ENCODE results near the gene FRZB. TPM values are rescaled to one million over a fixed set of nuclear protein-coding genes. Genes with fewer than 3 reads are reported as not detected.

FRZB gene
- total RNA-seq, 1 experiment from 2014 or later: 0.08 TPM

DNA sequence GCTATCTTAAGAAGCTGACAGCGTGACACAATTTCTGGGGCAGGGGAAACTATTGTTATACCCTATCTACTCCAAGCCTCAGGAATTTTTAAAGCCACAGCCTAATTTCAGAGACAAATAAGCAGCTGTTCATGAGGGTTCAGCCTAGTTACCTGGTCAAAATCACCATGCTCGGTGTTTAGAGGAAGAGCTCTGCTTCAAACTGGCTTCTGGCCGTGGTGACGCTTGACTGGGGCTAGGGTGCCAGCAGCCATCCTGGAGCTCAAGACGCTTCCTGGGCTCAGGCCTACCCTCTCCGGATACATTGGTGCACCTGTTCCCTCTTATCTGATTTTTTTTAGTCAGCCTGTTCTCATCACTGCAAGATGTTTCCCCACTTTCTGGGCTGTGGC, 41.7 kb downstream of the FRZB start:
- DNase-seq (ENCODE audit: low read depth, low spot score) (no peak), ATAC-seq (no peak)
- ChIA-PET POLR2A (interaction anchor here (0.5 kb wide), 1 partner anchor 98 kb away, joined by 3 read pairs; no protein-coding TSS in a partner anchor), CTCF (no interaction called here)
- Histone ChIP-seq H3K27ac (ENCODE audit: low read length) (no peak overlapping the region), H3K9me3 (ENCODE audit: control insufficient read depth, insufficient read depth, low read depth, low read length) (no peaks in the 10 kb centered on the region), H3K36me3 (ENCODE audit: control insufficient read depth, insufficient read depth, low read length) (no peaks in the 10 kb centered on the region), H3K4me1 (ENCODE audit: control insufficient read depth, insufficient read depth, low read length) (no peaks in the 10 kb centered on the region), H3K27me3 (ENCODE audit: control insufficient read depth, insufficient read depth, low read length) (peaks cover 6% of the 10 kb centered on the region), H3K4me3 (ENCODE audit: low read depth in 2 of 2, low read length in 2 of 2) (no peak overlapping the region)
- in situ Hi-C loops (cut with HindIII; ENCODE audit: low pct_unique_long_range_greater_than_20kb, low sequenced_read_pairs) (no loop called here), intact Hi-C loops (cut with micrococcal nuclease; ENCODE audit: unreplicated experiment) (no loop called here)
- TF ChIP-seq, protein P1, sequence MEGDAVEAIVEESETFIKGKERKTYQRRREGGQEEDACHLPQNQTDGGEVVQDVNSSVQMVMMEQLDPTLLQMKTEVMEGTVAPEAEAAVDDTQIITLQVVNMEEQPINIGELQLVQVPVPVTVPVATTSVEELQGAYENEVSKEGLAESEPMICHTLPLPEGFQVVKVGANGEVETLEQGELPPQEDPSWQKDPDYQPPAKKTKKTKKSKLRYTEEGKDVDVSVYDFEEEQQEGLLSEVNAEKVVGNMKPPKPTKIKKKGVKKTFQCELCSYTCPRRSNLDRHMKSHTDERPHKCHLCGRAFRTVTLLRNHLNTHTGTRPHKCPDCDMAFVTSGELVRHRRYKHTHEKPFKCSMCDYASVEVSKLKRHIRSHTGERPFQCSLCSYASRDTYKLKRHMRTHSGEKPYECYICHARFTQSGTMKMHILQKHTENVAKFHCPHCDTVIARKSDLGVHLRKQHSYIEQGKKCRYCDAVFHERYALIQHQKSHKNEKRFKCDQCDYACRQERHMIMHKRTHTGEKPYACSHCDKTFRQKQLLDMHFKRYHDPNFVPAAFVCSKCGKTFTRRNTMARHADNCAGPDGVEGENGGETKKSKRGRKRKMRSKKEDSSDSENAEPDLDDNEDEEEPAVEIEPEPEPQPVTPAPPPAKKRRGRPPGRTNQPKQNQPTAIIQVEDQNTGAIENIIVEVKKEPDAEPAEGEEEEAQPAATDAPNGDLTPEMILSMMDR (IDR thresholded peaks at IDR 0.05): no peak
- TF ChIP-seq SIN3A (IDR thresholded peaks at IDR 0.05; ENCODE audit: borderline replicate concordance, insufficient read depth, low read depth, low read length): no peak
- TF ChIP-seq TCF7L2 (IDR thresholded peaks at IDR 0.05; ENCODE audit: low read depth, low read length): no peak
- TF ChIP-seq POLR2AphosphoS5 (IDR thresholded peaks at IDR 0.05; ENCODE audit: low read depth, low read length): no peak
- TF ChIP-seq REST (IDR thresholded peaks at IDR 0.05; ENCODE audit: insufficient read depth in 1 of 2, low read depth in 2 of 2, low read length in 1 of 2): no peak
- no TSS peak for BruUV-seq (replicated peaks)

GRCh38 chr2:182824056-182824766, 42.2 kb downstream of the FRZB start:
- no peaks in the 10 kb centered on the region for H3K9me3 ChIP-seq (ENCODE audit: control insufficient read depth, insufficient read depth, low read depth, low read length)
- CTCF ChIA-PET: no interaction called here
- POLR2A ChIA-PET: interaction anchor here (0.5 kb wide), 1 partner anchor 99 kb away, joined by 3 read pairs; no protein-coding TSS in a partner anchor
- in situ Hi-C loops (cut with HindIII; ENCODE audit: low pct_unique_long_range_greater_than_20kb, low sequenced_read_pairs): no loop called here
- TF ChIP-seq POLR2AphosphoS5 (IDR thresholded peaks at IDR 0.05; ENCODE audit: low read depth, low read length): no peak
- TF ChIP-seq TCF7L2 (IDR thresholded peaks at IDR 0.05; ENCODE audit: low read depth, low read length): no peak
- TF ChIP-seq REST (IDR thresholded peaks at IDR 0.05; ENCODE audit: insufficient read depth in 1 of 2, low read depth in 2 of 2, low read length in 1 of 2): no peak
- TF ChIP-seq, protein P1 (IDR thresholded peaks at IDR 0.05): no peak
- no peak for TF ChIP-seq SIN3A (IDR thresholded peaks at IDR 0.05; ENCODE audit: borderline replicate concordance, insufficient read depth, low read depth, low read length)
- no peak for DNase-seq (ENCODE audit: low read depth, low spot score)
- BruUV-seq (replicated peaks): no TSS peak
- H3K36me3 ChIP-seq (ENCODE audit: control insufficient read depth, insufficient read depth, low read length): no peaks in the 10 kb centered on the region
- H3K4me3 ChIP-seq (ENCODE audit: low read depth in 2 of 2, low read length in 2 of 2): no peak overlapping the region
- ATAC-seq: no peak
- peaks cover 6% of the 10 kb centered on the region for H3K27me3 ChIP-seq (ENCODE audit: control insufficient read depth, insufficient read depth, low read length)
- no peak overlapping the region for H3K27ac ChIP-seq (ENCODE audit: low read length)
- intact Hi-C loops (cut with micrococcal nuclease; ENCODE audit: unreplicated experiment): no loop called here
- H3K4me1 ChIP-seq (ENCODE audit: control insufficient read depth, insufficient read depth, low read length): no peaks in the 10 kb centered on the region

All from Panc1 (cell line).